ENCODE results near the gene RBMS3. TPM values are rescaled to one million over a fixed set of nuclear protein-coding genes. Genes with fewer than 3 reads are reported as not detected.

The RBMS3 gene
- total RNA-seq, 1 experiment from 2014 or later, result 8.7 TPM

- no peak for DNase-seq (ENCODE audit: low spot score)
- peaks cover 3% of the 10 kb centered on the region; the same call in 1 of the 2 replicates for H3K4me1 Mint-ChIP-seq
- H3K4me3 Mint-ChIP-seq, result no peak overlapping the region
- ATAC-seq, result no peak
- POLR2A ChIA-PET, result no interaction called here
- no peaks in the 10 kb centered on the region for H3K9me3 Mint-ChIP-seq
- H3K36me3 Mint-ChIP-seq, result no peaks in the 10 kb centered on the region
- TF ChIP-seq ZNF138 (CRISPR knock-in tag; conservative IDR thresholded peaks at IDR 0.05) (no peak), MAX (CRISPR knock-in tag; IDR thresholded peaks at IDR 0.05) (no peak), TCF7 (CRISPR knock-in tag; IDR thresholded peaks at IDR 0.05; ENCODE audit: low read depth) (no peak), HMGXB4 (CRISPR knock-in tag; IDR thresholded peaks at IDR 0.05) (no peak), ZBTB43 (CRISPR knock-in tag; IDR thresholded peaks at IDR 0.05) (no peak), FOXK1 (CRISPR knock-in tag; IDR thresholded peaks at IDR 0.05) (no peak), ZNF263 (CRISPR knock-in tag; IDR thresholded peaks at IDR 0.05; ENCODE audit: low read depth) (no peak), TP53 (CRISPR knock-in tag; IDR thresholded peaks at IDR 0.05) (no peak), HMGA2 (CRISPR knock-in tag; IDR thresholded peaks at IDR 0.05) (no peak), CTCF (IDR thresholded peaks at IDR 0.05) (no peak), NFYB (CRISPR knock-in tag; conservative IDR thresholded peaks at IDR 0.05; ENCODE audit: low read depth) (no peak), NR2C2 (CRISPR knock-in tag; IDR thresholded peaks at IDR 0.05) (no peak), ATF6 (CRISPR knock-in tag; IDR thresholded peaks at IDR 0.05) (no peak), ATF1 (CRISPR knock-in tag; IDR thresholded peaks at IDR 0.05) (no peak), ATF3 (CRISPR knock-in tag; conservative IDR thresholded peaks at IDR 0.05) (no peak), IRF2 (CRISPR knock-in tag; IDR thresholded peaks at IDR 0.05; ENCODE audit: borderline replicate concordance, low read depth) (no peak), GABPB1 (CRISPR knock-in tag; IDR thresholded peaks at IDR 0.05) (no peak), ESRRA (CRISPR knock-in tag; IDR thresholded peaks at IDR 0.05; ENCODE audit: borderline replicate concordance) (no peak), JAZF1 (CRISPR knock-in tag; IDR thresholded peaks at IDR 0.05) (no peak), PREB (CRISPR knock-in tag; IDR thresholded peaks at IDR 0.05; ENCODE audit: borderline replicate concordance) (no peak)
- CTCF ChIA-PET, result no interaction called here
- no peak overlapping the region for H3K27ac Mint-ChIP-seq
- H3K27me3 Mint-ChIP-seq (ENCODE audit: low read depth), result no peaks in the 10 kb centered on the region
Observed at GRCh38 chr3:29606416-29606815, 325.5 kb downstream of the RBMS3 start.

Data from WTC11 (cell line).